RWPE2 (cell line): ENCODE results near the gene FRS3.

Experiments
- ATAC-seq: fragments of 200-7000 bp; cut with Tn5 transposase; 3 replicates; pipeline ENCODE4 v1.9.1; 2021; ENCODE audit warnings: low read depth
- DNase-seq: peaks from one replicate; pipeline ENCODE4 v3.0.0-alpha.2; 2020; ENCODE audit warnings: low spot score
- H3K27ac ChIP-seq: fragments of 450-650 bp; 2 replicates; pipeline ENCODE4 v1.5.1; 2017; ENCODE audit warnings: mild to moderate bottlenecking; ENCODE audit not compliant: poor library complexity, severe bottlenecking
- H3K27me3 ChIP-seq: fragments of 250-450 bp; sonication (Bioruptor Pico); 2 replicates; pipeline ENCODE4 v1.5.1; 2021; ENCODE audit warnings: mild to moderate bottlenecking, moderate library complexity; ENCODE audit not compliant: insufficient read depth, poor library complexity, severe bottlenecking
- H3K36me3 ChIP-seq: fragments of 250-450 bp; sonication (Bioruptor Pico); 2 replicates; pipeline ENCODE4 v1.5.1; 2020; ENCODE audit warnings: low read depth, mild to moderate bottlenecking, moderate library complexity
- H3K4me1 ChIP-seq: fragments of 250-450 bp; sonication (Bioruptor Pico); 2 replicates; pipeline ENCODE4 v1.5.1; 2021; ENCODE audit warnings: mild to moderate bottlenecking, moderate library complexity; ENCODE audit not compliant: insufficient read depth, poor library complexity, severe bottlenecking
- H3K4me3 ChIP-seq: fragments of 250-450 bp; sonication (Bioruptor Pico); 2 replicates; pipeline ENCODE4 v1.5.1; 2021; ENCODE audit warnings: mild to moderate bottlenecking, moderate library complexity; ENCODE audit not compliant: severe bottlenecking
- H3K9me3 ChIP-seq: fragments of 250-450 bp; sonication (Bioruptor Pico); 2 replicates; pipeline ENCODE4 v1.5.1; 2021; ENCODE audit warnings: mild to moderate bottlenecking, moderate library complexity; ENCODE audit not compliant: severe bottlenecking
- TF ChIP-seq, protein P1 (sequence below): fragments of 450-650 bp; IDR thresholded peaks from one replicate; pipeline ENCODE4 v1.5.1; 2017; ENCODE audit warnings: mild to moderate bottlenecking, moderate library complexity; ENCODE audit not compliant: poor library complexity, severe bottlenecking

The FRS3 gene

GRCh38 chr6:41785689-41786450, 6.2 kb upstream of the FRS3 start:
- Histone ChIP-seq H3K4me3 (peak overlapping the region; percentile 90), H3K36me3 (peaks cover 24% of the 10 kb centered on the region), H3K27ac (peak overlapping the region; percentile 69), H3K9me3 (no peaks in the 10 kb centered on the region), H3K27me3 (no peaks in the 10 kb centered on the region), H3K4me1 (peaks cover 14% of the 10 kb centered on the region)
- TF ChIP-seq, protein P1, sequence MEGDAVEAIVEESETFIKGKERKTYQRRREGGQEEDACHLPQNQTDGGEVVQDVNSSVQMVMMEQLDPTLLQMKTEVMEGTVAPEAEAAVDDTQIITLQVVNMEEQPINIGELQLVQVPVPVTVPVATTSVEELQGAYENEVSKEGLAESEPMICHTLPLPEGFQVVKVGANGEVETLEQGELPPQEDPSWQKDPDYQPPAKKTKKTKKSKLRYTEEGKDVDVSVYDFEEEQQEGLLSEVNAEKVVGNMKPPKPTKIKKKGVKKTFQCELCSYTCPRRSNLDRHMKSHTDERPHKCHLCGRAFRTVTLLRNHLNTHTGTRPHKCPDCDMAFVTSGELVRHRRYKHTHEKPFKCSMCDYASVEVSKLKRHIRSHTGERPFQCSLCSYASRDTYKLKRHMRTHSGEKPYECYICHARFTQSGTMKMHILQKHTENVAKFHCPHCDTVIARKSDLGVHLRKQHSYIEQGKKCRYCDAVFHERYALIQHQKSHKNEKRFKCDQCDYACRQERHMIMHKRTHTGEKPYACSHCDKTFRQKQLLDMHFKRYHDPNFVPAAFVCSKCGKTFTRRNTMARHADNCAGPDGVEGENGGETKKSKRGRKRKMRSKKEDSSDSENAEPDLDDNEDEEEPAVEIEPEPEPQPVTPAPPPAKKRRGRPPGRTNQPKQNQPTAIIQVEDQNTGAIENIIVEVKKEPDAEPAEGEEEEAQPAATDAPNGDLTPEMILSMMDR: no peak
- ATAC-seq: peak; percentile 15
- DNase-seq: no peak

GRCh38 chr6:41785254-41785653, 5.6 kb upstream of the FRS3 start:
- ATAC-seq: no peak
- H3K4me1 ChIP-seq: peaks cover 14% of the 10 kb centered on the region
- H3K27ac ChIP-seq: no peak overlapping the region
- peaks cover 18% of the 10 kb centered on the region for H3K36me3 ChIP-seq
- TF ChIP-seq, protein P1: no peak
- H3K9me3 ChIP-seq: no peaks in the 10 kb centered on the region
- DNase-seq: no peak
- no peak overlapping the region for H3K4me3 ChIP-seq
- H3K27me3 ChIP-seq: no peaks in the 10 kb centered on the region

DNA sequence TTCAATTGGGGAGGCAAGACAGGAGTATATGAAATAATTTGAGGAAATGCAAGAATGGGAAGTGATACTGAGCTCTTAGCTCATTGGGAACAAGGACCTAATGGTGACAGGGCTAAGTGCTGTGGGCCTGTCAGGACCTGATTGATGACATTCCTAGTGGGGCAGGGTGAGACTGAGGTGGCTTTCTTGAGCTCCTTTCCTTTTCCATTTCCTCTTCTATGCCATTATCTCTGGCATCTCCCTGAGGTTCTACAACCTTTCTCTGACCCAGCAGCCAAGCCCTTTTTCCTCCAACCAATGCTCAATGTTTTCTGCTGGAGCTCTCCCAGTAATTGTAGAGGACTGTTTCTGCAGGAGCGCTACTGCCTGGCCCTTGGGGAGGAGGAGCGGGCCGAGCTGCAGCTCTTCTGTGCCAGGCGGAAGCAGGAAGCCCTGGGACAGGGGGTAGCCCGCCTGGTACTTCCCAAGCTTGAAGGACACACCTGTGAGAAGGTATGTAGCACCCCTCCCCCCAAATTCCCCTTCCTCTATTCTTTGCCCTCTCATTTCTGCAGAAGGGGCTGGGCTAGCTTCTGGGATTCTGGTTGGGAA, 5.0 kb upstream of the FRS3 start:
- H3K27ac ChIP-seq: no peak overlapping the region
- H3K36me3 ChIP-seq: peaks cover 12% of the 10 kb centered on the region
- peaks cover 14% of the 10 kb centered on the region for H3K4me1 ChIP-seq
- TF ChIP-seq, protein P1: no peak
- DNase-seq (no peak), ATAC-seq (no peak)
- no peaks in the 10 kb centered on the region for H3K27me3 ChIP-seq
- H3K9me3 ChIP-seq: no peaks in the 10 kb centered on the region
- H3K4me3 ChIP-seq: no peak overlapping the region

DNA sequence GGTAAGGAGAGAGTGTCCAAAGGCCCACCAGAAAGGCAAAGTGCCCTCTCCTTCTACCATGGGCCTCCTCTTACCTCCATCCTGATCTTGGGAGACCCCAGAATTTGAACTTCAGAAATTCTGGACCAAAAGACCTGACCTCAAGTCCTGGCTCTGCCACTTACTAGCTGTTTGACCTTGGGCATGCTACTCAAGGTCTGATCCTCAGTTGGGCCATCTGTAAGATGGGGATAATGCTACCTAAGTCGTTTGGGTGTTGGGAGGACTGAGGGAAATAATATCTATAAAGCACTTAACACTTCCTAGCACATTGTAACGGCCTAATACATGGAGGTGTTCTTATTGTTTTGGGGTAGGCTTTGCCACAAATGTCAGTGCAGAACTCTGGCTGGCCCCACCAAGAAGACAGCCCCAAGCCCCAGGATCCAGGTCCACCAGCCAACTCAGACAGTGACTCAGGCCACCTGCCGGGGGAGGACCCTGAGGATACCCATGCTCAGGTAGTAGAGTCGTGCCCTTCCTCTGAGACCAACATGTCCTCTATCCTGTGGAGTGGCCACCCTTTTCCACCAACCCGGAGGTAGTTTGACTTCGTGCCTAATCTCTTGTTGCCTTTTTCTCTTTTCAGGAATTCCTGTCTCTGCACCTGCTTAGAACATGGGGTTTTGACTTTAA, 3.5 kb upstream of the FRS3 start:
- TF ChIP-seq, protein P1: no peak
- Histone ChIP-seq H3K4me3 (no peak overlapping the region), H3K9me3 (no peaks in the 10 kb centered on the region), H3K27me3 (no peaks in the 10 kb centered on the region), H3K36me3 (no peaks in the 10 kb centered on the region; the same call in 1 of the 2 replicates), H3K27ac (no peak overlapping the region), H3K4me1 (peaks cover 9% of the 10 kb centered on the region)
- no peak for ATAC-seq
- no peak for DNase-seq
